ENCODE data around the gene CREM.
"Not testable (repeated sequence)": the region's sequence is repeated elsewhere in the genome, so short reads cannot be mapped to it uniquely, and the experiment has no call there.

CREM gene

GRCh38 chr10:35126530-35127288, at the start of gene CREM:
TSS of gene CREM (plus strand) at chr10:35126846. CDS start at chr10:35137836, 10,990 bp downstream.
- Histone ChIP-seq H3K27me3 (ENCODE audit: control insufficient read depth, insufficient read depth, low read length) (no peaks in the 10 kb centered on the region), H3K9ac (peak within 1 kb of the TSS; percentile 9), H3K79me2 (peaks cover 3% of the 10 kb centered on the region), H3K4me2 (ENCODE audit: low read length) (peak within 1 kb of the TSS; percentile 64), H3K4me1 (peaks cover 10% of the 10 kb centered on the region), H3K4me3 (ENCODE audit: low read depth, low read length) (peak within 1 kb of the TSS; percentile 69), H3K36me3 (ENCODE audit: control insufficient read depth, insufficient read depth, low read length) (no peaks in the 10 kb centered on the region), H2AFZ (peak within 1 kb of the TSS; percentile 99), H3K9me3 (ENCODE audit: control insufficient read depth, low read length) (no peaks in the 10 kb centered on the region), H3K27ac (peak within 1 kb of the TSS; percentile 92)
- TF ChIP-seq CTCF (IDR thresholded peaks at IDR 0.05), result peak; percentile 97

- H3K4me3 ChIP-seq (ENCODE audit: low read depth, low read length), result no peak overlapping the region
- H3K27me3 ChIP-seq (ENCODE audit: control insufficient read depth, insufficient read depth, low read length), result no peaks in the 10 kb centered on the region
- no peaks in the 10 kb centered on the region for H3K36me3 ChIP-seq (ENCODE audit: control insufficient read depth, insufficient read depth, low read length)
- H2AFZ ChIP-seq, result no peak overlapping the region
- no peak overlapping the region for H3K9ac ChIP-seq
- TF ChIP-seq CTCF (IDR thresholded peaks at IDR 0.05), result no peak
- no peak overlapping the region for H3K4me2 ChIP-seq (ENCODE audit: low read length)
- no peaks in the 10 kb centered on the region for H3K4me1 ChIP-seq
- peaks cover 55% of the 10 kb centered on the region for H3K79me2 ChIP-seq
- no peak overlapping the region for H3K27ac ChIP-seq
- H3K9me3 ChIP-seq (ENCODE audit: control insufficient read depth, low read length), result no peaks in the 10 kb centered on the region
These were observed 47.4 kb upstream of the CREM start for GRCh38 chr10:35079265-35079664.

GRCh38 chr10:35079763-35080162, 46.9 kb upstream of the CREM start:
- Histone ChIP-seq H3K36me3 (ENCODE audit: control insufficient read depth, insufficient read depth, low read length) (no peaks in the 10 kb centered on the region), H3K4me3 (ENCODE audit: low read depth, low read length) (no peak overlapping the region), H3K79me2 (peaks cover 58% of the 10 kb centered on the region), H2AFZ (no peak overlapping the region), H3K27me3 (ENCODE audit: control insufficient read depth, insufficient read depth, low read length) (no peaks in the 10 kb centered on the region), H3K9ac (no peak overlapping the region), H3K4me2 (ENCODE audit: low read length) (no peak overlapping the region), H3K4me1 (no peaks in the 10 kb centered on the region), H3K27ac (no peak overlapping the region), H3K9me3 (ENCODE audit: control insufficient read depth, low read length) (no peaks in the 10 kb centered on the region)
- TF ChIP-seq CTCF (IDR thresholded peaks at IDR 0.05), result no peak

- not testable (repeated sequence) for H2AFZ ChIP-seq; H3K9me3 ChIP-seq (ENCODE audit: control insufficient read depth, low read length); H3K9ac ChIP-seq; H3K27ac ChIP-seq; H3K4me3 ChIP-seq (ENCODE audit: low read depth, low read length); H3K4me2 ChIP-seq (ENCODE audit: low read length); H3K4me1 ChIP-seq; H3K27me3 ChIP-seq (ENCODE audit: control insufficient read depth, insufficient read depth, low read length); H3K36me3 ChIP-seq (ENCODE audit: control insufficient read depth, insufficient read depth, low read length)
- peaks cover 55% of the 10 kb centered on the region for H3K79me2 ChIP-seq
These were observed 46.4 kb upstream of the CREM start for GRCh38 chr10:35080261-35080660.

GRCh38 chr10:35083242-35083641, 43.4 kb upstream of the CREM start:
- H3K36me3 ChIP-seq (ENCODE audit: control insufficient read depth, insufficient read depth, low read length), result no peaks in the 10 kb centered on the region
- H3K4me1 ChIP-seq, result no peaks in the 10 kb centered on the region
- peaks cover 71% of the 10 kb centered on the region for H3K79me2 ChIP-seq
- no peak overlapping the region for H3K4me2 ChIP-seq (ENCODE audit: low read length)
- no peaks in the 10 kb centered on the region for H3K27me3 ChIP-seq (ENCODE audit: control insufficient read depth, insufficient read depth, low read length)
- no peak overlapping the region for H3K27ac ChIP-seq
- H3K4me3 ChIP-seq (ENCODE audit: low read depth, low read length), result no peak overlapping the region
- no peak overlapping the region for H2AFZ ChIP-seq
- no peak overlapping the region for H3K9ac ChIP-seq
- no peak for TF ChIP-seq CTCF (IDR thresholded peaks at IDR 0.05)
- H3K9me3 ChIP-seq (ENCODE audit: control insufficient read depth, low read length), result no peaks in the 10 kb centered on the region
